PC-9 (cell line): ENCODE data around the gene ATP2C2. TPM values are rescaled to one million over a fixed set of nuclear protein-coding genes. Genes with fewer than 3 reads are reported as not detected.

Experiments
- BruUV-seq: library from RNA; stranded (reverse); fragments of 400-500 nt; replicated peaks from 2 replicates; lab custom pipeline; 2021; lab: Mats Ljungman, UMichigan
- CTCF ChIA-PET: fragments of 300-600 bp; sonication (Branson Sonifier 250); formaldehyde crosslinking; loops from one replicate; lab custom pipeline; 2022; ENCODE audit warnings: antibody characterized with exemption; lab: Charles Lee
- POLR2A ChIA-PET: fragments of 300-600 bp; sonication (Branson Sonifier 250); formaldehyde crosslinking; loops from one replicate; lab custom pipeline; 2022; ENCODE audit warnings: antibody characterized with exemption; ENCODE audit not compliant: unreplicated experiment; lab: Charles Lee
- DNase-seq, 2 experiments: peaks; one replicate each; pipeline versions ENCODE4 v3.0.0 to v3.0.0-alpha.2; 2015 to 2022; ENCODE audit warnings: mixed read lengths in 1 of 2
- H2AFZ ChIP-seq: fragments of 200-600 bp; sonication (generic); 2 replicates; pipeline ENCODE4 v1.8.1; 2017; ENCODE audit warnings: antibody characterized with exemption
- H3F3A ChIP-seq: fragments of 200-600 bp; sonication (generic); 2 replicates; pipeline ENCODE4 v1.8.1; 2017; ENCODE audit warnings: antibody characterized with exemption, mild to moderate bottlenecking, low read depth; ENCODE audit not compliant: insufficient read depth
- H3K27ac ChIP-seq: fragments of 200-600 bp; sonication (generic); 2 replicates; pipeline ENCODE4 v1.6.1; 2016; ENCODE audit warnings: mixed run types
- H3K27me3 ChIP-seq: fragments of 200-600 bp; sonication (generic); 2 replicates; pipeline ENCODE4 v1.6.1; 2016; ENCODE audit warnings: low read depth, mixed run types; ENCODE audit not compliant: insufficient read depth
- H3K36me3 ChIP-seq: fragments of 200-600 bp; sonication (generic); 2 replicates; pipeline ENCODE4 v1.6.1; 2016; ENCODE audit warnings: low read depth, mixed run types
- H3K4me1 ChIP-seq: fragments of 200-600 bp; sonication (generic); replicated peaks from 2 replicates; pipeline ENCODE4 v1.6.1; 2016; ENCODE audit warnings: mixed run types; ENCODE audit not compliant: insufficient read depth
- H3K4me2 ChIP-seq: fragments of 200-600 bp; sonication (generic); 2 replicates; pipeline ENCODE4 v1.6.1; 2017; ENCODE audit warnings: mixed run types
- H3K4me3 ChIP-seq: fragments of 200-600 bp; sonication (generic); 2 replicates; pipeline ENCODE4 v1.6.1; 2016; ENCODE audit warnings: mixed run types
- H3K79me2 ChIP-seq: fragments of 200-600 bp; sonication (generic); 2 replicates; pipeline ENCODE4 v1.6.1; 2017; ENCODE audit warnings: low read depth, mixed run types
- H3K9me2 ChIP-seq: fragments of 200-600 bp; sonication (generic); 2 replicates; pipeline ENCODE4 v1.8.1; 2017; ENCODE audit warnings: mild to moderate bottlenecking; ENCODE audit not compliant: insufficient read depth
- H3K9me3 ChIP-seq: fragments of 200-600 bp; sonication (generic); 2 replicates; pipeline ENCODE4 v1.8.1; 2016; ENCODE audit warnings: low read depth; ENCODE audit not compliant: insufficient read depth
- H4K20me1 ChIP-seq: fragments of 200-600 bp; sonication (generic); 2 replicates; pipeline ENCODE4 v1.8.1; 2017; ENCODE audit not compliant: insufficient read depth
- CTCF ChIP-seq: fragments of 200-600 bp; sonication (generic); conservative IDR thresholded peaks from 2 replicates; pipeline ENCODE4 v1.6.1; 2017; ENCODE audit warnings: mixed run types, antibody characterized with exemption, mild to moderate bottlenecking, moderate library complexity
- EZH2 ChIP-seq: fragments of 200-600 bp; sonication (generic); IDR thresholded peaks from 2 replicates; pipeline ENCODE4 v1.8.0; 2017; ENCODE audit warnings: antibody characterized with exemption, low read depth
- intact Hi-C: fragments of 100-400 bp; cut with micrococcal nuclease; formaldehyde crosslinking; loops from one replicate; pipeline ENCODE4 v1.10.0; 2022; ENCODE audit not compliant: unreplicated experiment
- total RNA-seq: library from RNA; stranded (reverse); gene quantifications from 2 replicates; pipeline ENCODE4 v1.2.3, GENCODE V29; 2021

ATP2C2 gene
- total RNA-seq, 1 experiment from 2014 or later: 17.2 TPM

DNA sequence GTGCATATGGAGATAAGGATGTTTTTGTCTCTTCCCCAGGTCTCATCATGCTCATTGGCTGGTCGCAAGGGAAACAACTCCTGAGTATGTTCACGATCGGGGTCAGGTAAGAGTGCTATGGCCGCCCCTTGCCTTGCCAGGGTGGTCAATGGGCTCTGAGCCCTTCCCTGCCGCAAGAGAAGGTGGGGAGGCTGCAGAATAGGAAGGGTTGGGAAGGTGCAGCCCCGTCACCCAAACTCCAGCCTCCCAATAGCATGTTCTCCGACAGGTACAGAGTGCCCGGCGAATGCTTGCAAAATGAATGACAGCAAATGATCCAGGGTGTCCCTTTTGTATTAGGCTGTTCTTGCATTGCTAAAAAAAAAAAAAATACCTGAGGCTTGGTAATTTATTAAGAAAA, 57.4 kb downstream of the ATP2C2 start:
- BruUV-seq: no TSS peak
- TF ChIP-seq EZH2: no peak
- no peak for TF ChIP-seq CTCF
- no peaks in the 10 kb centered on the region for H3K36me3 ChIP-seq
- H3K79me2 ChIP-seq: no peaks in the 10 kb centered on the region
- H3K4me2 ChIP-seq: no peak overlapping the region
- DNase-seq: no peak
- no peak overlapping the region for H3K4me3 ChIP-seq
- no peaks in the 10 kb centered on the region for H3K9me3 ChIP-seq
- no peaks in the 10 kb centered on the region for H3F3A ChIP-seq
- H3K9me2 ChIP-seq: no peaks in the 10 kb centered on the region
- ChIA-PET CTCF (no interaction called here), POLR2A (no interaction called here)
- no peak overlapping the region for H2AFZ ChIP-seq
- no peak overlapping the region for H3K27ac ChIP-seq
- intact Hi-C loops: no loop called here
- no peaks in the 10 kb centered on the region for H4K20me1 ChIP-seq
- no peaks in the 10 kb centered on the region for H3K4me1 ChIP-seq
- H3K27me3 ChIP-seq: no peaks in the 10 kb centered on the region

DNA sequence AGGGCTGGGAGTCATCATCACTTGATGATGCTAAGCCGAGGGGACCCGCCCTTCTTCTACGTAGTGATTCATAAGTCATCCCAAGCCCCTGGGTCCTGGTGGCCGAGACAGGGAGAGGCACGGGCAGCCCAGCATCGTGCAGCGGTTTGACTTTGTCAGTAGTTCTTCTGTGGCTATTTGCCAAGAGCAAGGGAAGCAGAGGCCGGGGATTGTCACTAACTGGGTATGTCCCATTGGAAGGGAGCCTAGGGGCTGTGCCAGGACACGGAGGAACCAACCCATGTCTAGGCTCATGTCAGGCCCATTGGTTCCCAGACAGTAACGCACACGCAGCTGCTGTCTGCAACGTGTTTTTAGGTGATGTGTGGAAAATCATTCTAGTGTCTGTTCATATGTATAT, 58.5 kb downstream of the ATP2C2 start:
- Histone ChIP-seq H3K4me2 (no peak overlapping the region), H2AFZ (no peak overlapping the region), H3K27me3 (no peaks in the 10 kb centered on the region), H3K9me3 (no peaks in the 10 kb centered on the region), H3K27ac (no peak overlapping the region), H3K4me1 (no peaks in the 10 kb centered on the region), H3K36me3 (no peaks in the 10 kb centered on the region), H3K9me2 (no peaks in the 10 kb centered on the region), H4K20me1 (no peaks in the 10 kb centered on the region), H3K79me2 (no peaks in the 10 kb centered on the region), H3K4me3 (no peak overlapping the region), H3F3A (no peaks in the 10 kb centered on the region)
- intact Hi-C loops: no loop called here
- TF ChIP-seq CTCF (no peak), EZH2 (no peak)
- DNase-seq: no peak
- ChIA-PET CTCF (no interaction called here), POLR2A (no interaction called here)
- BruUV-seq: no TSS peak

- CTCF ChIA-PET: no interaction called here
- no peak for TF ChIP-seq EZH2
- TF ChIP-seq CTCF: no peak
Measured at GRCh38 chr16:84427553-84427952, 59.2 kb downstream of the ATP2C2 start.

More at GRCh38 chr16:84427553-84427952, 59.2 kb downstream of the ATP2C2 start:
- no peak overlapping the region for H3K27ac ChIP-seq
- POLR2A ChIA-PET: no interaction called here
- no peaks in the 10 kb centered on the region for H4K20me1 ChIP-seq
- H3K4me1 ChIP-seq: no peaks in the 10 kb centered on the region
- H3K36me3 ChIP-seq: no peaks in the 10 kb centered on the region
- H3K9me3 ChIP-seq: no peaks in the 10 kb centered on the region
- BruUV-seq: no TSS peak
- H2AFZ ChIP-seq: no peak overlapping the region
- no peaks in the 10 kb centered on the region for H3K79me2 ChIP-seq
- no peaks in the 10 kb centered on the region for H3K27me3 ChIP-seq
- H3K9me2 ChIP-seq: no peaks in the 10 kb centered on the region
- no peaks in the 10 kb centered on the region for H3F3A ChIP-seq
- DNase-seq: no peak
- intact Hi-C loops: no loop called here
- no peak overlapping the region for H3K4me3 ChIP-seq
- H3K4me2 ChIP-seq: no peak overlapping the region
